UCSD-AML1 (cell line): ENCODE results near the gene CAPN5.
"Not testable (repeated sequence)": the region's sequence is repeated elsewhere in the genome, so short reads cannot be mapped to it uniquely, and the experiment has no call there.

Experiments
- DNase-seq: peaks from one replicate; lab custom pipeline; 2025; ENCODE audit not compliant: unreplicated experiment; lab: John Stamatoyannopoulos, UW

The CAPN5 gene

DNA sequence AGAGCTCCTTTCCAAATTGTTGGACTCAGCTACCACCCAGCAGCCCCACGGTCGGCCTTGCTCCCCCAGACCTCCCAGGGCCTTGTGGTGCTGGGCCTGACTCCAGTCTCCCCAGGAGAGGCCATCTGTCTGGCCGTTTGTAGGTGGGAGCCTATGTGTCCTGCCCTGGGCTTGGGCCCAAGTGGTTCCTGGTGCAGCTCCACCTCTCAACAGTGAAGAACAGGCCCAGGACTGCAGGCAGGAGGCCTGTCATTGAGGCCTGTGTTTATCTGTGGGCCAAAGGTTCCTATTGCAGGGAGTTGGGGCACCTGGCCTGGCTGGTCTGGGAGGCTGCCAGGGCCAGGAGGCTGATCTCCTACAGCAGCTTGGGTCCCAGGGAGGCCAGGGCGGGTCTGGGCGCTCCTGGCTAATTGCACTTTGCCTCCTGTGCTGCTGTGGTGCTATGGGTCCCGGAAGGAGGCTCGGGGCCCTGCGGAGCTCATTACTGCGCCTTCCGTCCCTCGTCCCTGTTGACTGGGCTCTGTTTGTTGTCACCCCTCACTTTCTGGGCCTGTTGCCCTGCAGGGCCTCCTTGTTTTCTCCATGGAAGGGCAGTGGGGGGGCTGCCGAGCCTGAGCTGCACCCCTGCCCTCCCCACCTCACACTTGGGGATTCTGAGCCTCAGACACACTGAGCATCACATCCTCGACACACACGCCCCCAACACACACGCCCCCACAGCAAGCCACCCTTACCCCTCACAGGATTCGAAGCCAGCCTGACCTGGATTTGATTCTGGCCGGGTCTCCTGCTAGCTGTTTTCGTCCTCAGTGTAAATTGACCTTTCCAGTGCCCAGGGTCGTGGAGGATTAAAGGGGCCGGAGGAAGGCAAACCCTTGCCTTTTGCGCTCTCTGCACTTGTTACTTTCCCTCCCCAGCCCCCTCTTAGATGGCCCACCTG lies 29.1 kb downstream of the CAPN5 start:
- no peak for DNase-seq

DNA sequence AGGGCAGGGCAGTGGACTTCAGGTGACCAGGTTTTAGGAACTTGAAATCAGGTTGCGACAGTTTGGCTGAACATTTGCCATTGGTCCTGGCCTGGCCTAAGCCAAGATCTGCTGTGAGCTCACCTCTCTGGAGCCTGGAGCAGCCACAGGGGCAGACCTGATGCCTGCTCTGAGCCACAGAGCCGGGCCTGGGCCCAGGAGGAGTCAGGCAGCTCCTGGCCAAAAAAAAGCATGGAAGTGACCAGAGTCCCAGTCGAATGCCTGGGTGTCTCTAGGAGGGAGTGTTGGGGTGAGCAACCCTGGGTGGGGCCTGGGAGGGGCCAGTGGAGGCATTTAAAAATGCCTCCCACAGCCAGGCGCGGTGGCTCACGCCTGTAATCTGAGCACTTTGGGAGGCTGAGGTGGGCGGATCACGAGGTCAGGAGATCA lies 29.8 kb downstream of the CAPN5 start:
- no peak for DNase-seq

DNA sequence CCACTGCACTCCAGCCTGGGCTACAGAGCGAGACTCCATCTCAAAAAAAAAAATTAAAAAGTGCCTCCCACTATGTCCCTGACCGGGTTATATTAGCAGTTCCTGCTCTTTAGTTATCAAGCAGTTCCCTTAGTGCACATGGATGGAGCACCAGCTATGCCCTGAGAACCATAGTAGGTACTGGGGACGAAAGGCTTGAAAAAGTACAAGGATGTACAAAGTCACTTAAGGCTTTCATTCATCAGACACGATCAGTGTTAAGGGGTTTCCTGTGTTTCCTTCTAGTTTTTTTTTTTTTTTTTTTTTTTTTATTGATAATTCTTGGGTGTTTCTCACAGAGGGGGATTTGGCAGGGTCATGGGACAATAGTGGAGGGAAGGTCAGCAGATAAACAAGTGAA lies 30.4 kb downstream of the CAPN5 start:
- not testable (repeated sequence) for DNase-seq

DNA sequence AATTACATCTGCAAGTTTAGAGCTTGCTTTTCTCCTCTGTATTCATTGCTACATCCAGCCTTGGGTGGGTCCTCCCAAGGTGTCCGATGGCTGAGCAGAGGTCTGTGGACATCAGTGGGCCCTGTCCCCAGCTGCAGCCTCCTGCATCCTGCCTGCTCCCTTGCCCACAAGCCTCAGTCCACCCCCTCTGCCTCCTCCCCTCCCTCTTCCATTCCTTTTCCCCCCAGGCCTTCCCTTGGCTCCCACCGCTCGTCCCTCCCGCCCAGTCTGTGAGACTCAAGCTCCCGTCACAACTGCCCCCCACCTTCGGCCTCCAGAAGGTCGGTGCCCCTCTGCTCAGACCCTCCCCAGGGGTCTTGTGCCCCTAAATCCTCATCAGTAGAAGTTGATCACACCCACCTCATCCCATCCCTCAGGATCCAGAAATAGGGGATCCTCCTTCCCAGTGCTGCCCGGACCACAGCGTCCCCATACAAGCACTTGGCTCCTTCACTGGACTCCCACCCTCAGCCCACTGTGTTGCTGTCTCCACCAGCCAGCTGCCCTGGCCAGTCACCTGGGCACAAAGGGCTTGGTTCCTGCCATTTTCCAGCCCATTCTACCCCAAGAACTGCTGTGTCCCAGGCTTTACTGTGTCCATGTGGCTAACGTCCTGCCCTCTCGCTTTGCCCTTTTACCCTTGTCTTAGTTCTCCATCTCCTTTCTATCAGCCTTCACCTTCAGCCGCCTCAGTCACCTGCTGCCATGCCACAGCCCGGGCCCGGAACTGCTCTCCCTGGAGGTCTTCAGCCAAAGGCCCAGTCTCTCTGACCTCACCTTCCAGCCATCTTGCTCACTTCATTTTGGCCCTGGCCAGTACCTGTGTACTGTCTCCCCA lies 33.6 kb downstream of the CAPN5 start:
- no peak for DNase-seq

DNA sequence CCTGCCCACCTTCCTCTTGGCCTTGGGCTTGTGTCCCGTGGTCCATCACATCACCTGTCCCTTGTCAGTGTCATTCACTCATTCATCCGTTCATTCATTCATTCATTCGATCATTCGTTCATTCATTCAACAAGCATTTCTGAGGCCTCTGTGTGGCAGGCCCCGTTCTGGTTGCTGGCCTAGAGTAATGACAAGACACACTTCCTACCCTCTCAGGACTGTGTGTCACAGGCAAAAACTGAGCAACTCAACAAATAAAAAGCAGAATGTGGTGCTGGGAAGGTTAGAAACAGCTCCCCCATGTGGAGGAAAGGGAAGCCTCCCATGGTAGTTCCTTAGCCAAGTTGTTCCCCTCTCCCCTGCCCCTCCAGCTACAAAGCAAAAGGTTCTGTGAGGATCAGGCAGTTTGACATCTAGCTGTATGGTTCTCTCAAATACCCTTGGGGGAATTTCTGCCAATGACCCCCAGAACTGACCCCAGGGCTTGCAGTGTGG lies 34.3 kb downstream of the CAPN5 start:
- no peak for DNase-seq

DNA sequence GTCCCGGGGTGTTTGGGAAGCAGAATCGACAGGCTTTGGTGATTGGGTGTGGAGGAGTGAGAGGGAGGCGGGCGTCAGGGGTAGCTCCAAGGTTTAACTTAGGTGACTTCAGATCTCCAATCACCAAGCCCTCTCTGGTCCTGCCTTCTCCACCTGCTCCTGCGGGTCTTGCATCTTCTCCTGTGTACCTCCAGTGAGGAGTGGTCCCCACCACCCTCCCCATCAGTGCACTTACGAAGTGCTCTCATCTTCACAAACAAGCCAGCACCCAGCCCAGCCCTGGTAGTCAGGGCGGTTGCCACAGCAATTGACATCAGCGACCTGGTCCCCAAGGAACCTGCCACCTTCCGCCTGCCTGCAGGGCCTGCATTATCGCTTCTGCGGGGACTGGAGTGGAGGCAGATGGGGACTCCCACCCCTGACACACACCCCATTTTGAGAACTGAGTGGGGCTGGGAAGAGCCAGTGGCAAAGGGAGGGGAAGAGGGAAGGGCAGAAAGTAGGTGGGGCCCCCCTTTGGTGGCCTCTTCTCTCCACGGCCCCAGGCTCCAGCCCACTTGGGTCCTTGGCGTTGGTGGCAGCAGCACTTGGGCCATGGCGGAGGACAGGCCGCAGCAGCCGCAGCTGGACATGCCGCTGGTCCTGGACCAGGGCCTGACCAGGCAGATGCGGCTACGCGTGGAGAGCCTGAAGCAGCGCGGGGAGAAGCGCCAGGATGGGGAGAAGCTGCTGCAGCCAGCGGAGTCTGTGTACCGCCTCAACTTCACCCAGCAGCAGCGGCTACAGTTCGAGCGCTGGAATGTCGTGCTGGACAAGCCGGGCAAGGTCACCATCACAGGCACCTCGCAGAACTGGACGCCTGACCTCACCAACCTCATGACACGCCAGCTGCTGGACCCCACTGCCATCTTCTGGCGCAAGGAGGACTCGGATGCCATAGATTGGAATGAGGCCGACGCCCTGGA lies 35.8 kb downstream of the CAPN5 start, which contains the start of gene OMP:
Gene OMP, plus strand, starts transcription at position 595 of the 965 bp plus-strand sequence. Its CDS starts 0 bp downstream, at position 595.
- no peak for DNase-seq

DNA sequence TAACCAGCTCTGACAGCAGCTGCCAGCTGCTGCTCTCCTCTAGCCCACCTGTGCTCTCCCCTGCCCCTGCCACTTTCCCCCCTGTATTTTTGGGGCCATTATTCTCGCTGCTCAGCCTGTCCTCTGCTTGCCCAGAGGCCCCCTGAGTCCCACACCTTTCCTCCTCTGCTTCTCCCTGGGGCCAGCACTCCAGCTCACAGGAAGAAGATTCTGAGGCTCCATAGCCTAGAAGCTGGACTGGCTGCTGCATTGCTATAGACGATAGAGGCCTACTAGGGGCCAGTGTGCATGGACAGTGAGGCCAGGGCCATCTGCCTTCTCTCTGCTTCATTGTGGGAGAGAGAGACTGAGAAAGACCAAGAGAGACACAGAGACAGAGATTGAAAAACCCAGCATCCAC lies 36.5 kb downstream of the CAPN5 start:
- no peak for DNase-seq

DNA sequence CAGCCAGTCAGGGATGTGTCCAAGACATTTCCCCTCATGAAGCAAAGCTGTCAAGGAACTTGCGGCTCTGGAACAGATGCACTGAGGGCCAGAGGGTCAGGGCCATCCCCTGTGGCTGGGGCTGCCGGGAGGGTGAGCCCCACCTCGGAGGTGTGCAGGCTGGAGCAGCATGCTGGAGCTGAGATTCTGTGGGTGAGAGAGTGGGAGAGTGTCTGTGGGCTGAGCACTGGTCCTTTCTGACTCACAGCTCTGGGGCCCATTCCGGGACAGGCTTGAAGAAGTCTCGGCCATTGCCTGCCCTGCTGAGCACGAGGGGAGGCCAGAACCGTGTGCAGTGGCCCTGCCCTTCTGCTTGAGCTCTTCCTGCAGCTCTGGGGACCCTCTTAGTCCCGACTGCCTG lies 38.0 kb downstream of the CAPN5 start:
- DNase-seq = no peak

DNA sequence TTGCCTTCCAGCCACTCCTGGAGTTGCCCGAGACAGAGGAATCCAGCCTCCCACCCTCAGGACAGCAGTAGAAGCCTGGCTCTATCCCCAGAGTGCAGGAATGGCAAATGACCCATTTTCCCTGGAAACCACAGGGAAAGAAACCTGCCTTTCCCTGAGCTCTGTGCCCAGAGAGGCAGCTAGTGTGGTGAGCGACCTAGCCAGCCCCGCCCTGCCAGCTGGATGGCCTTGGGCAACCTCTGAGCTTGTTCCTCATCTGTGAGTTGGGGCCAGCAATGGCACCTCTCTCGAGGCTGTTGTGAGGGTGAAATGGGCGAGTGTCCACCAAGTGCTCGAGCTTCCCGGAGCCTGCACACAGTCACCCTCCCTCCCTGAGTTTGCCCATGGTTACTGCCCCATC lies 39.5 kb downstream of the CAPN5 start:
- DNase-seq = no peak

DNA sequence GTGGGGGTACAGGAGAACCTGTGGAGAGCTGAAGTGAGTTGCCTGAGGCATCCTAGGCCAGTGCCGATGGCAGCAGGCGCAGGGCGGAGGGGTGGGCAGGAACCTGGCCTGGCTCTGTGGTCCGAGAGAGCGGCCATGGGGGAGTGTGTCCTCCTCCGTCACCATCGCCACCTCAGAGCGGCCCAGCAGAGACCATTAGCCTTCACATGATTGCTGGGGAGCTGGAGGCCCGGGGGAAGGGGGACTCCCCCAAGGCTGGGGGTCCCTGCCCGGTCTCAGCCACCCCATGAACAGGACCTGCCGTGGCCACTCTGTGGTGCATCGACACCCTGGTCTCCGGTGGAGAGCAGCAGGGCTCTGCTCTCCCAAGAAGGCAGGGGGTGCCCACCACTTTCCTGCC lies 40.0 kb downstream of the CAPN5 start:
- no peak for DNase-seq

DNA sequence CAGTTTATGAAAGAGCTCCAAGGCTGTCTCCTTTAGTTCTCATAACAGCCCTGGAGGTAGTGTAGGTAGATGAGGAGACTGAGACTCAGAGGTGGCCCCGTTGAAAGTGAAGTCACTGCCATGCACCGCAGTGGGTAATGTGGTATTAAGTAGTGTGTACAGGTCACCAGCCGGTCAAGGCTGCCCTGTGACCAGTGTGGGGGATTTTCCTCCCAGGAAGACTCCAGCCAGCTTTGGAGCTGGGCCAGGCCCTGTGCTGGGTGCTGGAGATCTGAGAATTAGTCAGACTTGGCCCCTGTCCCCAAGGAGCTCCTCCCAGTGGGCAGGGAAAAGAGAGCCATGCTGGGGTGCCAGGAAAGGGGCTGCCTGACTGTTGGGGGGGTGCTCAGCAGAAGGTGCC lies 41.2 kb downstream of the CAPN5 start:
- no peak for DNase-seq

DNA sequence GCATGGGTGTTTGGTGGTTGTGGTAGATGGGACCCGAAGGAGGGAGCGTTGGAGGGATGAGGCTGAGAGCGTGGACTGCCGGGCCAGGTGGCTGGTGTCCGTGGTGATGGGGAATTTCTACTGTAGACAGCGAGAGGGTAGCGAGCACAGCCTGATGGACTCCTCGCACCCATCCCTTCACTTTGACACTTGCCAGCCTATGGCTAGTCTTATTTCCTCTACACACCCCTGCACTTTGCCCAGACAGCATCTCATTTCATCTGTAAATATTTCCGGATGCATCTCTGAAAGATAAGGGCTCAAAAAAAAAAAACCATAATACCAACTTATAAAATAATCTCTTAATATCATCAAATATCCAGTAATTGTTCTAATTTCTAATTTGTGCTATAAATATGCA lies 41.7 kb downstream of the CAPN5 start:
- no peak for DNase-seq

DNA sequence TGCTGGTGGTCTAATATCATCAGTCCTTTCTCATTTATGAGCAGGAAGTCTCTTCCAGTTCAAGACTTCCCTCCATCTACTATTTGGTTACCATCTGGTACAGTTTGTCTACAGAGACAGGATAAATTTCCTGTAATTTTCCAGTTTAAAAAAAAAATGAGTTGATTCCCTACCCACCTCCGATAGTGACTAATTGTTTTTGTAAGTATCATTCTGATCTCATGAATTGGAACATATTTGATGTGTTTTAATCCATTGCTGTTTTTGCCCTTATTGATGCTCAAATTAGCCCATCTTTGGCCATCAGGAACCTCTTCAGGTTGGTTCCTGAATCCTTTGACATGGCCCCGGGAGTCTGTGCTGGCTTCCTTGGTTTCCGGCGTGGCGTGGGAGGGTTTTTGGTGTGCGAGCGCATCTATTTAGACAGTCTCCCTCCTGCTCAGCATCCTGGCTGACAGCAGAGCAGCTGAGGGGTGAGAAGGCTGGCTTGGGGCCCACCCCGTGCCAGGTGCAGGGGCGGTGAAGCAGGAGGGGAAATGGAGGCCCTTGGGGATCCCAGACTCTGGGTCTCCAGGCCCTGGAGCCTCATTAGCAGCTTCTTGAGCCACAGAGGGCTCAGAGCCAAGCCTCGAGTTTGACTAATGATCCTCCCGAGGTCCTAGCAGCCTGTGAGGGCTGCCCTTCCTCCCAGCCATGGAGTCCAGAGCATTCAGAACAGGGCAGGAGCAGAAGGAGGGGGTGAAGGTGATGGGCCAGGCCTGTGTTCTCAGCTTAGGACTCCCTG lies 42.7 kb downstream of the CAPN5 start:
- no peak for DNase-seq

DNA sequence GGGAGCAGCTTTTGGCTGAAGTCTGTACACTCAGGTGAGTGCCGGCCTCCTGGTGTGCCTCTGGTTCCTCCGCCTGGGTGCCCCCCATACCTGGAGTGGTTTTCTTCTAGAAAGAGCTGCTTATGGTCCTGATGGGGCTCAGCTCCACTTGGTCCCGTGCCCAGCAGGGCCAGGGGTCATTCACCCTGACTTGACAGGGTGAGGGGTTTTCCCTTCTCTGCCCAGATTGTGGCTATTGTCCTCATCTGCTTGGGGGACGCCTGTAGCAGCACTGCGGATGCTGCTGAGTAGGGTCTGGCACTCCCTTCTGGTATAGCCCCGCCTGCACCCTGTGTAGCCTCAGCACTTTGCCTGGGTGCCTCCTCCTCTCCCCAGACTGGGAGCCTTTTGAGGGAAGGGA lies 44.1 kb downstream of the CAPN5 start:
- DNase-seq = no peak

DNA sequence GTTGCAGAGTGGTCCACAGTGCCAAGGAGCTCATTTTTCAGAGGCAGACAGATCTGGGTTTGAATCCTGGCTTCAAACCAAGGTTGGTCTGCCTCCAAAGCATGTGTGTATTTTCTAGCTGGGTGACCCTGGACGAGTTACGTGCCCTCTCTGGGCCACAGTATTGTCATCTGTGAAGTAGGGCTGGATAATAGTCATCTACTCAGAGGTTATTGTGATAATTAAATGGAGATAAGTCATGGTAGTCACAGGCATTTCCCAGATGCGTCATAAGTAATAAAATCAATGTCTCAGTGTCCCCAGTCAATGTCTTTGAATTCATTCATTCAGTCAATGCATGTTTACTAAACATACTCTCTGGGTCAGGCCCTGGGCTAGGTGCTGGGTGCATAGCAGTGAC lies 44.5 kb downstream of the CAPN5 start:
- no peak for DNase-seq

DNA sequence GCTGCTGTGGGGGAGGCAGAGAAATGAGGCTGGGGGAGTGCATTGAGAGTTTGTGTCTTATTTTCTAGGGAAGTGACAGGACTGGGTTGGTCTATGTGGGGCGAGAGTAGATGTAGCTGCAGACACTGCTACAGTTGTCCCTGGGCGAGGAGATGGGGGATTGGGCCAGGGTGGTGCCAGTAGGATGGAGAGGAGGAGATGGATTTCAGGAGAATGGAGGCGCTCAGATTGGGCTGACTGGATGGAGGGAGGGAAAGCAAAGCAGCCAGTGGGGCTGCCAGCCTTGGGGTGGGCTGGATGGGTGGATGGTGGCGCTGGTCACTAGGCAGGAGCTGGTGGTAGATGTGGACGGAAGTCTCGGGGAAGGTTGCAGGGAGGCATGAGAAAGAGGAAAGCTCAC lies 45.2 kb downstream of the CAPN5 start:
- no peak for DNase-seq

DNA sequence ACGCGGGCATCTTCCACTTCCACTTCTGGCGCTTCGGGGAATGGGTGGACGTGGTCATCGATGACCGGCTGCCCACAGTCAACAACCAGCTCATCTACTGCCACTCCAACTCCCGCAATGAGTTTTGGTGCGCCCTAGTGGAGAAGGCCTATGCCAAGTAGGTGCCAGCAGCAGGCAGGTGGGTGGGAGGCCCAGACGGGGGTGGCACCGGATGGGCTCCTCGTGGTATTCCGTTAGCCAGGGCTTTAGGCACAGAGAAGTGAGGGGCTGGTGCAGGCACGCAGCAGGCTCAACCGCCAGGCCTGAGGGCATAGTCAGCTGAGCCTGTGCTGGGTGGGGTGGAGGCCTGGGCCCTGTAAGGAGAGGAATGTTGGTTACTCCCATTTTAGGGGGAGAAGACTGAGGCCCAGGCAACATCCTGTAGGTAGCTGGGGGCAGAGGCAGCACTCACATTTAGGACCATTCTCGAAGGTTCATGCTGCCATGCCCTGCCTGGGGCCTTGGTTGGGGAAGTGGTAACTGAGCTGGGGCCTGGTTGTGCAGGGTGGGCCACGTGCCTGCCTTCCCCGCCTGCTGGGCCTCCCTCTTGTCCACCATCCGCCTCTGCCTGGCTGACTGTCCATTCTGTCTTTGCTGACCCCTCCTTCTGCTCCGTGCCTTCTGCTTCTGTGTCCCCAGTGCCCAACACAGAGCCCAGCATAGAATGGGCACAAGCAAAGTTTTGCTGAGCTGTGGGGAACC lies 46.0 kb downstream of the CAPN5 start:
- DNase-seq = no peak

DNA sequence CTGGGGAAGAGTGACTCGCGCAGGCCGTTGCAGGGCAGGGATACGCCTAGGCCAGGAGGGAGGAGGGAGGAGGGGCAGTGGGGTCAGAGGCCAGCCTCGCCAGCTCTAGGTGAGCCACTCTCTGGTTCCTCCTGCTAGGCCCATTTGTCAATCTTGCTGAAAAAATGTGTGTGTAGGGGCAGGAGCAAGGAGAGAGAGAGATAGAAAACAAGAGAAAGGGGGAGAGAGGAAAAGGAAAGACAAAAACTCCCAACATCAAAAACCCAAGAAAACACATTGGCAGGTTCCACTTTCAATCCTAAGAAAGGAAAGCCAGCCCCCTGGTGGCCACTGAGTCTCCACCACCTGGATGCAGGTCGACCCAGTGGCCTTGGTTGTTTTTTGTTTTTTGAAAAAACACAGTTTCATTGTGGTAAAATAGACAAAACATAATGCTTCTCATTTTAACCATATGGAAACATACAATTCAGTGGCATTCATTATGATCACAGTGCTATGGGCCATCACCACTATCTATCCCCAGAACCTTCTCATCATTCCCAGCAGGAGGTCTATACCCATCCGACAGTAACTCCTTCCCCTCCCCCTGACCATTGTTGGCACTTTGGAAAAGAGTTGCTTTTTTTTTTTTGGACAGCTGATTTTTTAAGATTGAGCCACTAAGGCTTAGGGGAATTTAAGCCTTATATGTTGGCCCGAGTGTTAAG lies 46.8 kb downstream of the CAPN5 start:
- DNase-seq = no peak

DNA sequence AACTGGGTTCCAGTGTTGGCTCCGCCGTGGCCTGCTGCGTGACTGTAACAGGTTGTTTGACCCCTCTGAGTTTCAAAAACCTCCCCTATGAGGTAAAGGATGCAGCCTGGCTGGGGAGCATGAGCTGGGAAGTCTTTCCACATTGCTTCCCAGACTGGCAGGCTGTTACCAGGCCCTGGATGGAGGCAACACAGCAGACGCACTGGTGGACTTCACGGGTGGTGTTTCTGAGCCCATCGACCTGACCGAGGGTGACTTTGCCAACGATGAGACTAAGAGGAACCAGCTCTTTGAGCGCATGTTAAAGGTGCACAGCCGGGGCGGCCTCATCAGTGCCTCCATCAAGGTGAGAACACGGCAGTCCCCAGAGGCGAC lies 47.3 kb downstream of the CAPN5 start:
- DNase-seq = no peak
